Measurements from ENCODE around the gene HMGCS2.

DNA sequence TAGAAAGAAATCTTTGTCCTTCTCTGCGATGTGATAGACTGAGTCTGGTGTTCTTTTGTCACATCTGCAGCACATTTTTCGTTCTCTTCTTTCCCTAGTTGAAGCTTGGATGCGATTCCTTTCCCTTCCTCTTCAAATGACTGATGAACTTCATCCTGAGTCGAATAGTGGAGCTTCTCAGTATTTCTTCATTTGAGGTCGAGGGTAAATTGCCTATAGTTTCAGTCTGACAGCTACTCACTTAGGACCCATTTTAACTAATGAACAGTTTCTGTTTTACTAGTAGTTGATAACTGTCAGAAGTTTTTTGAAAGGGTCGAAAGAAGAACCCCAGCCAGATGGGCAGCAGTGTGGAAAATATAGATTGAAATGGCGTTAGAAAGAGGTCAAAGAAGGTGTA is 47.2 kb upstream of the HMGCS2 start:
- TF ChIP-seq, protein P1, sequence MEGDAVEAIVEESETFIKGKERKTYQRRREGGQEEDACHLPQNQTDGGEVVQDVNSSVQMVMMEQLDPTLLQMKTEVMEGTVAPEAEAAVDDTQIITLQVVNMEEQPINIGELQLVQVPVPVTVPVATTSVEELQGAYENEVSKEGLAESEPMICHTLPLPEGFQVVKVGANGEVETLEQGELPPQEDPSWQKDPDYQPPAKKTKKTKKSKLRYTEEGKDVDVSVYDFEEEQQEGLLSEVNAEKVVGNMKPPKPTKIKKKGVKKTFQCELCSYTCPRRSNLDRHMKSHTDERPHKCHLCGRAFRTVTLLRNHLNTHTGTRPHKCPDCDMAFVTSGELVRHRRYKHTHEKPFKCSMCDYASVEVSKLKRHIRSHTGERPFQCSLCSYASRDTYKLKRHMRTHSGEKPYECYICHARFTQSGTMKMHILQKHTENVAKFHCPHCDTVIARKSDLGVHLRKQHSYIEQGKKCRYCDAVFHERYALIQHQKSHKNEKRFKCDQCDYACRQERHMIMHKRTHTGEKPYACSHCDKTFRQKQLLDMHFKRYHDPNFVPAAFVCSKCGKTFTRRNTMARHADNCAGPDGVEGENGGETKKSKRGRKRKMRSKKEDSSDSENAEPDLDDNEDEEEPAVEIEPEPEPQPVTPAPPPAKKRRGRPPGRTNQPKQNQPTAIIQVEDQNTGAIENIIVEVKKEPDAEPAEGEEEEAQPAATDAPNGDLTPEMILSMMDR (IDR thresholded peaks at IDR 0.05), result no peak
- no peak for TF ChIP-seq POLR2AphosphoS5 (IDR thresholded peaks at IDR 0.05)
